Measurements from ENCODE around the gene KCNH2. TPM values are rescaled to one million over a fixed set of nuclear protein-coding genes. Genes with fewer than 3 reads are reported as not detected.

Gene KCNH2
- total RNA-seq, 1 experiment from 2014 or later = 0.30 TPM

DNA sequence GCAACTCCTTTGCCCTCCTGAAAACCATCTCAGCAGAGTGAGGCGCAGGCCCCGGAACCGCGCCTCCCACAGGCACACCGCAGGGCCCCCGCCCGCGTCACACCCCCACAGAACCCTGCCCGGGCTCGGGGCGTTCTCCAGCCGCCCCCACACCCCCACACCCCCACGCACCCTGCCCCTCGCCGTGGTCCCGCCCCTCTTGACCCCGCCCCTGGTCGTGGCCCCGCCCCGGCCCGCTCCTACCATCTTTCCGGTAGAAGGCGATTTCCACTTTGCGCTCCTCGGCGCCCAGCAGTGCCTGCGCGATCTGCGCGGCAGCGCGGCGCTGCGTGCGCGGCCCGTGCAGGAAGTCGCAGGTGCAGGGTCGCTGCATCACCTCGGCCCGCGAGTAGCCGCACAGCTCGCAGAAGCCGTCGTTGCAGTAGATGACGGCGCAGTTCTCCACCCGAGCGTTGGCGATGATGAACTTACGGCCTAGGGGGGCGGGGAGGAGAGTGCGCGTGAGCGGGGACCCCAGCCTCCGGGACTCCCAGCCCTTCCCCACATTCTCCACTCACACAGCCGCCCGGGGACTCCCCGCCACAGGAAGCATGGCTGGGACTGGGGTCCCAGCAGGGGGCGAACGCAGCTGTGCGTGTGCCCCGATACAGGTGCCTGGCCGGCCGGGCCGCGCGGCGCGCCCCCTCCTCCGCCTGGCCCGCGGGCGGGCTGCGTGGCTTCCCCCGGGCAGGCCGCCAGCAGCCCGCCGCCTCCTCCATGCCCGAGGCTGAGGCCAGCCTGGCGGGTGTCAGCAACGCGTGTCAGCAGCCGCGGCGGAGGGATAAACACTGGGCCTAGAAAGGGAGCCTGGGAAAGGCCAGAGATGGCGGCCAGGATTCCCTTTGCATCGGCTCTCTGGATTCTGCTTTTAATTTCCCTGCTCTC is 3.4 kb downstream of the KCNH2 start:
- DNase-seq (ENCODE audit: low read depth) = peak; percentile 36

DNA sequence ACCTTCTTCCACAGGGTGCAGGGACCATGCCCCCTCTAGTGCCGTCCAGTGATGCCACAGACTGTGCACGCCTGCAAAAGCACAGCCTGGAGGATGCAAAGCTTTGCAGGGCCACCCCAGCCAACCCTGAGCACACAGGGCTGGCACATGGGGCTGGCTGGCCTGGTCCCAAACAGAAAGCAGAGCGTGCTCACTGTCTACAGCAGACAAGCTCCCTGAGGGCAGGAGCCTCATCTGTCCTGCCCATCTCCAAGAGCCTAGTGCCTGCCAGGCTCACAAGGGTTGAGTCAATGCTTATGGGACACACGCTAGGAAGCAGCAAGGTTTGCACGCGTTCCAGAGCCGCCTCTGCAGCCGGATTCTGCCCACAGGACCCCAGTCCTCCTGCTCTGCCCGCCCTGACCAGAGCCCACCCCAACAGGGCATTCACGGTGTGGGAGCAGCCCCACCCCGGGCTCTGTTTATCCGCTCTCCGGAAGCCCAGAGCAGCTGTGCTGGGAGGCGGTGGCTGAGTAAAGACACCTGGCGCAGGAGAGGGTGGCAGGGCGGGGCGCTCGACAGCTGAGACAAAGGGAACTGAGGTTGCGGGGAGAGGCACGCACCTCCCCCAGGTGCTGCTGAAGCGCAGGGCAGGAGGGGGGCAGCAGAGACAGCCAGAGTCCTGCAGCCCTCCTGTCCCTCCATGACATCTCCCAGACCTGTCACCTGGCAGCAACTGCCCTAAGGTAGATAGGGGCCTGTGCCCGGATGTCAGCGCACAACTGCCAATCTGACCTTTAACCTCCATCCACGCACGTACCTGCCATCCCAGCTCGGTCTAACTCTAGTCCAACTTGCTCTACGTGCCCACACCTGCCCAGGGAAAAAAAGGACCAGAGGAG is 4.3 kb downstream of the KCNH2 start:
- no peak for DNase-seq (ENCODE audit: low read depth)

DNA sequence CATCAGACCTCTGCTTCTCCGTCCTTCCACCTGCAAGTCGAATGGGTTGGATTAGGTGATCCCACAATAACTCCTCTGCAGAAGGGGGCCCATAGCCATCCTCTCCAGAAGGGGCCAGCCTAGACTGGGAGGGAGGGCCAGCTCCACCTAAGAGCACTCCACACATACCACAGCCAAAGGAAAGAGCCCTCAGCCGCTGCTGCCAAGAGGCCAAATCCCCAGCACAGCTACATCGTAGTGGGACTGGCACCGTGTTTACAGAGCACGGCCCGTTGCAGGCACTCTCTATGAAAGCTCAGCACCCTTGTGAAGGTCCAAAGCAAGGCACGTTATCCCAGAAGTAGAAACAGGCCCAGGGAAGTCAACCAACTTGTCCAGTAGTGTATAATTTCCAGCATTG is 5.4 kb downstream of the KCNH2 start:
- DNase-seq (ENCODE audit: low read depth) = no peak

DNA sequence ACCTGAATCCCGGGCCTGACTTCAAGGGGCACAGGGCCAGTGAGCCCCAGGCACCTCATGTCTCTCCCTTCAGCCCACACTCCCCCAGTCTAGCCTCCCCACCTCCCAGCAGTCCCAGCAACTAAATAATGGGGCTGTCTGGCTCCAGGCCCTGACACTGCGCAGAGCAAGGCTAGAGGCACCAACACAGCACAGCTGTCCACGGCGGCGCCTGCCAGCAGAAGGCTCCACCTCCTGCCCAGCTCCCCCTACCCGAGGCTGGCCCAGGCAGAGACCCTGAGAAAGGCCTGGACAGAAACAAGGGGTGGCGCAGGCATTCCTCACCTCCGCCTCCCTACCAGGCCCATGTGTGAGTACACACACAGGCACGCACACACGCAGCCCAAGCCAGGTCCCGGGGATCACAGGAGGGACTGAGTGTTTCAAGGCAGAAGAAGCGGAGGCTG is 6.1 kb downstream of the KCNH2 start:
- no peak for DNase-seq (ENCODE audit: low read depth)

DNA sequence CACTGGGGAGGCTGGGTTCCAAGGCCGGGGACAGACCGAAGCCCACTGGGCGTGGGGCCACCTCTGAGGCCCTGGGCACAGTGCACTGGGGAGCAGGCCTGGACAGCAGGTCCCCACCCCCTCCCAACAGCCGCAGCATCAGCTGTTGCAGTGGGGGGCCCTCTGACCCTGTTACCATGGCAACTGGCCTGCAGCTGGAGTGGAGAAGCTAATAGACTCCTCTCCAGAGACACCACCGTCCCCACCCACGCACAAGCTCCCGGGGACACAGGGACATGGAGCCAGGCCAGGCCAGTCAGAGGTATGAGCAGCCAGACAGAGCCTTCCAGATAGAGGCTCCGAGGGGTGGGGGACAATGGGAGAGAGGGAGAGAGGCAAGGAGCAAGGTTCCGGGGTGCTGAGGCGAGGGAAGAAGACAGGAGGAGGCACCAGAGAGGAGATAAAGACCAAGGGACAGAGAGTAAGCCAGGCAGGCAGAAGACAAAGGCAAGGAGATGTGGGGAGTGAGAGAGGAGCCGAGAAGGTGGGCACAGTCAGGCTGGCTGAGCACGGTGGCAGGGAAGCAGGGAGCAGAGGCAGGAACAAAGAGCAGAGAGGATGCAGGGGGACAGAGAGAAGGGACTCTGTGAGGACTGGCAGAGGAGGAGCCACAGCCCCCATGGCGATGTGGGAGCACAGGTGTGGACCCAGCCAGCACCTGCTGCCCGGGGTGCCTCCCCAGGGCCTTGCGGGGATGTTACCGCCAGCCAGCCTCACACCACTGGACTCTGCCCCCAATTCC is 6.7 kb downstream of the KCNH2 start:
- DNase-seq (ENCODE audit: low read depth) = no peak

DNA sequence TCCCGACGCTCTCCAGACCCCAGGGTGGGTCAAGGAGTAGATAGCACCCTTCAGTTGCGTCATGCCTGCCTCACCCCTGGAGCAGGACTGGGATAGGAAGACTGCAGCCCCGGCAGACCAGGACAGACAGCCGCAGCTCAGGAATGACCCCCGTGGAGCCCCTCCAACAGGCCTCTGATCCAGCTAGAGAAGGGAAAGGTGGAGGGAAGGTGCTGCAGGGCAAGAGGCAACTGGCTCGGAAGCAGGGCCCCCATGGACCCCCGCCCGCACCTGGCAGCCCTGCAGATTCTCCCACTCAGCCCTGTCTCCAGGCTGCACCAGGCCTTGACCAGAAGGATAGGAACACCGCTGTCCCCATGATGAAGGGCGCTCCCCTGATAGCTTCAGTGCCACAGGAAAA is 7.7 kb downstream of the KCNH2 start:
- no peak for DNase-seq (ENCODE audit: low read depth)

DNA sequence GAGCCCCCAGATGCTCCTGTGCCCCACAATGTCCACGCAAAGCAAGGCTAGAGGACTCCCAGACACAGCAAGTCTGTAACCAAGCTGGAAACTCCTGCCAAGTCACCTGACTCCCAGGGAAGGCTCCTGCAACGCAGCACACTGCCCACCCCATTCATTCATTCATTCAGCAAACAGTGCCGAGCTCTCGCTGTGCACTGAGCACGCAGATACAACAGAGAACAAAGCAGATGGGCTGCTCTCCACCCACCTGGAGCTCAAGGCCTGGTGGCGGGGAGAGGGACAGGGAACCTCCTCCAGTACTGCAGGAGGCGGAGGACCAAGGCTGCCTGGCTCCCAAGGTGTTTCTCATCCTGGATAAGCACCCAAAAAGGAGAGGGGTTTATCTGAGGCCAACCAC is 8.6 kb downstream of the KCNH2 start:
- no peak for DNase-seq (ENCODE audit: low read depth)

DNA sequence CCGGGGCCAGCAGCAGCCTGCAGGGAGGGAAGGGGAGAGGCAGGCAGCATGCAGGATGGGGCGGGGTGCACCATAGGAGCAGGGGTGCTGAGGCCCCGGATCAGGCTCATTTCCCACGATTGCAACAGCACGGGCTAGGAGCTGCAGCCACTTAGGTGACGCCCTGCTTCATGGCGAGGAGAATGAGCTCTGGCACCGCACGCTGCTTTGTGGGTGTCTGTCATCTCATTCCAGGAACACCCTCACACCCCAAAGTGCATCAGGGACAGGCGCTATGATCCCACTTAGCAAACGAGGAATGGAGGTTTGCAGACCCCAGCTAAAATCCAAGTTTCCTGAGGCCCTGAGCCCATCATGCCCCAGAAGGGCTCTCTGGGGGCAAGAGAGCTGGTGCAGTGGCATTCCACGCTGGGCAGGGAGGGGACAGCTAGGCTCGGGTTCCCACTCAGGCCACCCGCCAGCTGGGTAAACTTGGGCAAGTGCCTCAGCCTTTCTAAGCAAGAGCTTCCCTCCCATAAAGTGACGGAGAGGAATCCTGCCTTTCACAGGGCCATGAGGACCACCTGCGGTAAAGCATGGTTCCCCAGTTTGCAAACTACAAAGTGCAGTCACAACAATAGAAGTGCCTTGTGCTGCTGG is 9.3 kb downstream of the KCNH2 start:
- no peak for DNase-seq (ENCODE audit: low read depth)

DNA sequence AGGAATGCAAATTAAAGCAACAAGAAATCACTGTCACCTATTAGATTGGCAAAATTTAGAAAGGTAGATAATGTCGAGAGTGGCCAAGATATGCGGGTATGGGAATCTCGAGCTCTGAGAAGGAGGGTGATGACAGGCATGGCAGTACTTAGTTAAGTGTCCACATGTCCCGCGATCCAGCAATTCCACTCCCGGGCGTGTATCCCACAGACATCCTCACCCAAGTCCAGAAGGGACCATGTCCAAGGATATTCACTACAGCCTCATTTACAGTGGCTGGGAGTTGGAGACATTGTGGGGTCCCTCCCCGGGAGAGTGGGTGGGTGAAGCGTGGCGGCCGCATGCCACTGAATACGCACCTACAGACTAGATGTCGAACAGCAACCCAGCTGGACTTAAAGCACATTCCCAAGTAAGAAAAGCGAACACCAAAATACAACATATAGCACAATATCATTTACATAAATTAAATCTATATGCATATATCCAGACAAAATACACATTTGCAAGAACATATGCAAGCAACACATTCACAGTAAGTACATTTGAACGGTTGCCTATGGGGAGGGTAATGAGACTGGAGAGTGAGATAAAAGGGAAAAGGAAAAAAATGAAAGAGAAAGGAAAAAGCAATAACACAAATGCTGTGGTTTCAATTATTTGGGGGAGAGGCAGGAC is 9.9 kb downstream of the KCNH2 start:
- DNase-seq (ENCODE audit: low read depth) = no peak

DNA sequence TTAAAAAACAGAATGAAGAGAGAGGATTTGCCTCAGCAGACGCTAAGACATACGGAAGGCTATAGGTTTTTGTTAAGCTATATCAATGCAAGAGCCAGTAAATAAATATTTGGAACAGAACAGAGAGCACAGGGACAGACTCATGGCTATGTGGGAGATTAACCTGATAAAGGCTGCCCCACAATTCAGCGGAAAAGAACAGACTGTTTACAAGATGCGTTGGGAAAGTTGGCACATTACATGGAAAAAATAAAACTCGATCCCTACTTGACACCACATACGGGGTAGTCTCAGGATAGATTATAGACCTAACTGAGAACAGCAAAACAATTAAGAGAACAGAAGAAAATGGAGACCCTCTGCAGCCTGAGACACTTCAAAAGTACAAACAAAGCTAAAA is 10.8 kb downstream of the KCNH2 start:
- DNase-seq (ENCODE audit: low read depth) = no peak

DNA sequence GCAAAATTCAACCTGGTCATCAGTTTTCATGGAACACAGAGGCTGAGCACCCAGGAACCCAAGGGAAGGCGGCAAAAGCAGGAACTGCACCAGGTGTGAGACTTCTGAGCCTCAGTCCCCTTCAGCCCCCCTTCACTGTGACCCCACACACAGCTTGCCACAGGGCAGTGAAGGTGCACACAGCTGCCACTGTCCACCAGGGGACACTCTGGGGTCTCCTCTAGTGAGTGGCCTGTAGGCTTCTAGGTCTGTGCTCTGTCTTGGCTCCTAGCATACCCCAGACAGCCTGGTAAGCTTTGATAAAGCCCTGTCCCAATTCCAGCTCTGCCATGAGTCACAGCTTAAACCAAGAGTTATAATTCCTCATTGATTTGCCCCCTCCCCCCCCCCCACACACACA is 12.1 kb downstream of the KCNH2 start:
- no peak for DNase-seq (ENCODE audit: low read depth)

DNA sequence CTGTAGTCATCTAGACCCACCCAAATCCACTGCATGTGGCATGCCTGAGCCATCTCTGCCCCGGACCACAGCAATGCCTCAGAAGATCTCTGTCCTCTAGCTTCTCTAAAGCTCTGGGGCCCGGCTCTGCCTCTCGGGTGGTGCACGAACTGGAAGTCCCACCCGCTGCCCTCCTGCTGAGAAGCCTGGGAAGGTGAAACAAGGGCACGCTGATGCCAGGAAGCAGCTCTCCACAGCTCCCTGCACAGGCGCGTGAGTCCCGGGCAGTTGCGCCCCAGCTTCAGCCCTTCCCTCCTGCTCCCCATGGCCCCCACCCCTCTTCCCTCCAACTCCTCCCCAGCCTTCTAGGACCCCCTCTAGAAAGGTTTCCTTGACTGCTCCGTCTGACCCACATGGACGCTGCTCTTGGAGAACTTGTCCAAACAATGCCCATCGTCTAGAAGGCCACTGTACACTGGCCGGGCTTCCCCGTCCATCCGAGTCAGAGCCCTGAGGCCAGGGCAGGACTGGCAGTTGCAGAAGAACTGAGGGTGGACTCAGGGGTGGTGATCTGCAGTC is 12.8 kb downstream of the KCNH2 start:
- no peak for DNase-seq (ENCODE audit: low read depth)

DNA sequence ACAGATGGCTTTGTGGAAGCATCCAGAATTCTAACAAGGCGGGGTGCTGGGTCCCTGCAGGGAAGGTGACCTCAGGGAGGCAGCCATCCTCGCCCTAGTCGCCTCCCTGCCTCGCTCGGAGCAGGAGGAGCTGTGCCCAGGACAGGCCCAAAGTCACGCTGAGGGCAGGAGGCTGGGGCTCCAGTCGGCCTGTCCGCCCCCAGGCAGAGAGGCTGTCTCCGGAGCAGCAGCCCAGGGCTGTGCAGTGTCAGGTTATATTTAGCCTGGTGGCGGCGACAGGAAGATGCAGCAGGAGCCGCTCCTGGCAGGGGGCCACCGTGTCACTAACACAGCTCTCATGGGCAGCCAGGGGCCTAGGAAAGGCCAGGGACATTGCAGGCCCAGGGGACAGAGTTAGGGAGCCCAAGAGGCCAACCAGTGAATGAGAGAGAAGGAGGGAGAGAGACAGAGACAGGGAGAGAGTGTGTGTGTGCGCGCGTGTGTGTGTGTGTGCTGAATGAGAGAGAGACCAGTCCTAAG is 13.5 kb downstream of the KCNH2 start:
- no peak for DNase-seq (ENCODE audit: low read depth)

DNA sequence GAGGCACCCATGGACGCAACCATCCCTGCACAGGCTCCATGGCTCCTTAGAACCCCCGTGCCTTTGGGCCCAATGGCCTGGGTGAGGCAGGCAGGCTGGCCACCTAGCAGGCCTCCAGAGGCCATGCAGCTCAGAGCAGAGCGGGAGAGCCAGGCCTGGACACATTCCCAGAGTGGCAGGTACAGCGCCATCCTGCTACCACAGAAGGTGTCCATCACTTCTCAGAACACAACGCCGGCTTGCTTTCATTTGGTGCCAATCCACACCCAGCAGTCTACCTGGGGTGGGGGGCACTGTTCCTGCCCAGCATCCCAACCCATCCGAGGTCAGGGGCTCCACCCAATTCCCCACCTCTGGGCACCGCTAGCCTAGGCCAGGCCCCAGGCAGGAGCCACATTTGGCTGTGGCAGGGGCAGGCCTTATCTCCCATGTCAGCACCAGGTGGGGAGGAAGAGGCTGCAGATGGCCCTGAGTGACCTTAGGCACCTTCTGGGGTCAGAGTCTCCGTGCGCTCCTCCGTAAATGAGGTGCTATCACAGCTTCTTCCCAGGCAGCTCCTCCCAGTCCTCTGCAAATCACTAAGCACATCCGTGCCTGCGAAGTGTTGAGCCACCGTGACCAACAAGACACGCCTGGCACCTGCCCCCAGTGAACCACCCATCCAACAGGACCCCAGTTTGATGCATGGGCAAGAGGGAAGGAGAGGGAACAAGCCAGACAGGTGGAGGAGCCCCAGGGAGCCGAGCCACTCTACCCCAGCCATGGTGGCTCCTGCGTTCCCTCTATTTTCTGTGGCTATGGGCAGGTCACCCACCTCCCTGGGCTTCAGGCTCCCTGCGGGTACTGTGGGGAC is 14.2 kb downstream of the KCNH2 start:
- DNase-seq (ENCODE audit: low read depth) = no peak

DNA sequence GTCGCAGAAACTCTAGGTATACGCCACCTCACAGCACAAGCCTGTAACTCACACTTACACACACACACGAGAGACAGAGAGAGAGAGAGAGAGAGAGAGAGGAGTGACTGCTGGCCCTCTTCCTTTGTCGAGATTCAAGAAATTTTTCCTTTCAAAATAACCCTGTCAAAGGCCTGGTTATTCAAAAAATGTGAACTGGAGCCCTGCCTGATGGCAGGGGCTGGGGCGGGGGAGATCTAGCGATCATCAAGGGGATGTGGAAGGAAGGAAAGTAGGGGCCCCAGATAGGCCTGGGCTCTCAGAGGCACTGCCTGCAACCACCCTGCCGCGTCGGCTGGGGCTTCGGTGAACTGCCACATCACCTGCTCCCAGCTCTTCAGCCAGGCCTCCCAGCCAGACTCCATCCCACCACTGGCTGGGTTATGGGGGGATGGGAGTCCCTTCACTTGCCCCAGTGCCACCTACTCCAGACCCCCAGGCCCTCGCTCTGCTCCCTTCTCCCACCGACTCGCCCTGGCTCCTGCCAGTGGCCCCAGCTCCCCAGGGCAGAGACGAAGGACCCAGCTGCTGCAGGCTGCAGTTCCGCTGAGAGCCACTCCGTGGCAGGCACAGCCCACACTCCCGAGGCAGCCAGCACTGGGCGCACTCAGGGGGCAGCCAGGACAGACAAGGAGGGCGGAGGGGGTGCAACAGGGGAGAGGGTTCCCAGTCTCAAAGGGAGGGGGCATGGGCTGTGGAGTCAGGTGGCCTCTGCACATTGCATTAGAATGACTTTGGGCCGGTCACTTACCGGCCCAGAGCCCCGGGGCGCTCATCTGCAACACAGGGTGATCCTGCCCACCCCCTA is 15.3 kb downstream of the KCNH2 start:
- DNase-seq (ENCODE audit: low read depth) = no peak

DNA sequence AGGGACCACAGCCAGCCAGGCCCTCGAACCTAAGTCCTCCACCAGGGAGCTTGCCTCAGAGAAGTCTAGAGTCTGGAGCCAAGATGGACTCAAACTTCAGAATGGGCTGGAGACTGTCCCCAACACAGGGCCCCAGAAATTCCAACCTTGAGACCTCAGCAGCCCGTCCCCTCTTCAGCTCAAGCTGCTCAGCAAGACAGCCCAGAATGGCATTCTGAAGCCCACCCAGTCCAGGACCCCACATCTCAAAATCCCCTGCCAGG is 15.9 kb downstream of the KCNH2 start:
- no peak for DNase-seq (ENCODE audit: low read depth)

DNA sequence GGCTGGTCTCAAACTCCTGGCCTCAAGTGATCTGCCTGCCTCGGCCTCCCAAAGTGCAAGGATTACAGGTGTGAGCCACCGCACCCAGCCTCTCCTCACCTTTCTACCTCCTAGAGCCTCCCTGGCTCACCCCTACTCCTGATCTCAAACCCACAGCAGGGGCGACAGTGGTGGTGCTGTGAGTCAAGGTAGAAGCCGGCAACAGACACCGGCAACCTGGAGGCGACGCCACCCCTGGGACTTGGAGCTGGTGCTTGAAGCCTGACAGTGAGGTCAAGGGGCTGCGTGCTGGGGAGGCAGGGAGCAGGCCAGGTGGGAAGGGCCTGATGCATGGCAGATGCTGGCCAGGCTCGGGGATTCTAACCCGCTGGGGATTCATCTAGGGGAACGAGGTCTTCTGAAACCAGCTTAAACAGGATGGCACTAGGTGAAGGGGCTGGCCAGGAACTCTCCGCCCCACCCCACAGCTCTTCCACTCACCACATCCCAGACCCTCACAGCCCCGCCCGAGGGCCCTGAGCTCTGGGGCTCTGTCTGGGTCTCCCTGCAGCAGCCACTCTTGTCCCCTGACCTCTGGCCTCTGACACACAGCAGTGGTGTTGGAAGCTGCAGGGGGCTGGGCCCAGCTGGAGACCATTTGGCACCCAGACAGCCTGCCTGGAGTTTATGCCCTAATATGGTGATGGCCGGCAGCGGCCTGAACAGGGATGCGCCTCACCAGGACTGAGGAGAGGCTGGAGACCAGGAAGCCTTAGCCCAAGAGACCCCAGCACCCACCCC is 16.4 kb downstream of the KCNH2 start:
- DNase-seq (ENCODE audit: low read depth) = no peak

All from M059J (cell line).